ENCODE results near the gene ONECUT2.

GRCh38 chr18:57429167-57430078 lies 5.8 kb upstream of the ONECUT2 start:
- TF ChIP-seq CTCF (IDR thresholded peaks at IDR 0.05; ENCODE audit: low read depth, low read length) (no peak), EZH2phosphoT487 (IDR thresholded peaks at IDR 0.05; ENCODE audit: low read depth) (no peak)
